Mucosa of descending colon (tissue), 3 donors: Measurements from ENCODE around the gene ONECUT2. TPM values are rescaled to one million over a fixed set of nuclear protein-coding genes. Genes with fewer than 3 reads are reported as not detected.
A peak's percentile ranks its signal among the peaks of the same experiment; 100 is the strongest.
"Not testable (repeated sequence)": the region's sequence is repeated elsewhere in the genome, so short reads cannot be mapped to it uniquely, and the experiment has no call there.

Source experiments
- ATAC-seq: fragments of 200-7000 bp; cut with Tn5 transposase; one replicate; pipeline ENCODE4 v1.9.1; 2020; ENCODE audit warnings: mild to moderate bottlenecking, moderate library complexity
- DNase-seq, 3 donors: peaks; one replicate each; pipeline ENCODE4 v3.0.0-alpha.2; 2020
- H3K36me3 ChIP-seq: fragments of 200-600 bp; one replicate; pipeline ENCODE4 v1.8.0; 2021; ENCODE audit warnings: low read depth, mild to moderate bottlenecking
- H3K4me1 ChIP-seq: fragments of 200-600 bp; one replicate; pipeline ENCODE4 v1.8.0; 2021; ENCODE audit warnings: low read depth, mild to moderate bottlenecking
- H3K4me3 ChIP-seq: fragments of 200-600 bp; one replicate; pipeline ENCODE4 v1.8.0; 2021; ENCODE audit warnings: mild to moderate bottlenecking
- H3K9me3 ChIP-seq: fragments of 200-600 bp; one replicate; pipeline ENCODE4 v1.8.0; 2021; ENCODE audit warnings: mild to moderate bottlenecking
- intact Hi-C, 2 donors: fragments of 100-400 bp; cut with DNase I in 1 of 2; cut with micrococcal nuclease in 1 of 2; formaldehyde crosslinking; loops; one replicate each; pipeline versions ENCODE4 v1.11.0 to v1.11.1; 2022; cut with DNase I, micrococcal nuclease
- total RNA-seq, 3 donors: library from RNA; stranded (reverse); fragmentation: NEBNext Ultra II Directional in 2 of 3; extraction: Animal tissue kit (Norgen Biotek cat#: 25700) in 2 of 3; gene quantifications; one replicate each; pipeline versions ENCODE4 v1.2.1 to v1.2.4, GENCODE V29; 2021 to 2023
- TF ChIP-seq, protein P1 (sequence below): fragments of 200-600 bp; IDR thresholded peaks from one replicate; pipeline ENCODE4 v1.8.0; 2022; ENCODE audit warnings: antibody characterized with exemption, mild to moderate bottlenecking
- donor health status: DM: no; HTN: no; CAD: no; lungs with moderate emphysema.
- donor health status: DM: no; HTN: no; CAD: no.
- donor health status: DM: no; HTN: yes; CAD: no.

Gene ONECUT2
- total RNA-seq, 3 donors from 2014 or later = 0.06 to 0.87 (median 0.14) TPM

DNA sequence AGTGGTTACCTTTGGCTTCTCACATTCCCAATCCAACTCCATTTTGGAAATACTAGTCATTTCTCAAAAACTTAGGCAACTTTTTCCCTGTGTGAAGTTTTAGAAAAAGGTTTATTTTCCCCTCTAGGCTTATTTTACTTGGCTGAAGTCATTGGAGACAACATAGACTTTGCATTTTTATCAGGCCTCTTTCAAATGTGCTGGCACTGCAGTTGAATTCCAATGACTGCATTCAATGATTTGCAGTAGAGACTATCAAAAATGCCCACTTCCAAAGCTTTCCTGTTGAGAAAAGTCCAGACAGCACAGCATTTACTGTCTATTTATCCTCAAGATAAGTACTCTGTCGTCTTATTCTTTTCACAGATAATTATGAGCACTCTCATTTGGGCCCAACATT is 70.1 kb downstream of the ONECUT2 start:
- ATAC-seq = no peak
- intact Hi-C loops = no loop called here
- no peaks in the 10 kb centered on the region for H3K9me3 ChIP-seq

DNA sequence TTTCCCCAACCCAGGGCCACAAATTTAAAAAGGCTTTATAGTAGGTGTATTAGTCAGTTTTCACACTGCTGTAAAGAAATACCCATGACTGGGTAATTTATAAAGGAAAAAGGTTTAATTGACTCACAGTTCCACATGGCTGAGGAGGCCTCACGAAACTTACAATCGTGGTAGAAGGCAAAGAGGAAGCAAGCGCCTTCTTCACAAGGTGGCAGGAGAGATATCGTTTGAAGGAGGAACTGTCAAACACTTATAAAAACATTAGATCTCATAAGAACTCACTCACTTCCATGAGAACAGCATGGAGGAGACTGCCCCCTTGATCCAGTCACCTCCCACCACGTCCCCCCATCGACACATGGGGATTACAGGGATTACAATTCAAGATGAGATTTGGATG is 80.9 kb downstream of the ONECUT2 start:
- no peak for DNase-seq
- H3K4me1 ChIP-seq = no peaks in the 10 kb centered on the region
- ATAC-seq = no peak
- no peaks in the 10 kb centered on the region for H3K9me3 ChIP-seq
- intact Hi-C loops = no loop called here
- TF ChIP-seq, protein P1, sequence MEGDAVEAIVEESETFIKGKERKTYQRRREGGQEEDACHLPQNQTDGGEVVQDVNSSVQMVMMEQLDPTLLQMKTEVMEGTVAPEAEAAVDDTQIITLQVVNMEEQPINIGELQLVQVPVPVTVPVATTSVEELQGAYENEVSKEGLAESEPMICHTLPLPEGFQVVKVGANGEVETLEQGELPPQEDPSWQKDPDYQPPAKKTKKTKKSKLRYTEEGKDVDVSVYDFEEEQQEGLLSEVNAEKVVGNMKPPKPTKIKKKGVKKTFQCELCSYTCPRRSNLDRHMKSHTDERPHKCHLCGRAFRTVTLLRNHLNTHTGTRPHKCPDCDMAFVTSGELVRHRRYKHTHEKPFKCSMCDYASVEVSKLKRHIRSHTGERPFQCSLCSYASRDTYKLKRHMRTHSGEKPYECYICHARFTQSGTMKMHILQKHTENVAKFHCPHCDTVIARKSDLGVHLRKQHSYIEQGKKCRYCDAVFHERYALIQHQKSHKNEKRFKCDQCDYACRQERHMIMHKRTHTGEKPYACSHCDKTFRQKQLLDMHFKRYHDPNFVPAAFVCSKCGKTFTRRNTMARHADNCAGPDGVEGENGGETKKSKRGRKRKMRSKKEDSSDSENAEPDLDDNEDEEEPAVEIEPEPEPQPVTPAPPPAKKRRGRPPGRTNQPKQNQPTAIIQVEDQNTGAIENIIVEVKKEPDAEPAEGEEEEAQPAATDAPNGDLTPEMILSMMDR = no peak
- no peaks in the 10 kb centered on the region for H3K36me3 ChIP-seq
- no peak overlapping the region for H3K4me3 ChIP-seq

More for the DNA sequence above, 70.1 kb downstream of the ONECUT2 start:
- H3K36me3 ChIP-seq = no peaks in the 10 kb centered on the region
- H3K4me3 ChIP-seq = no peak overlapping the region
- no peak for DNase-seq
- TF ChIP-seq, protein P1 = no peak
- no peaks in the 10 kb centered on the region for H3K4me1 ChIP-seq

DNA sequence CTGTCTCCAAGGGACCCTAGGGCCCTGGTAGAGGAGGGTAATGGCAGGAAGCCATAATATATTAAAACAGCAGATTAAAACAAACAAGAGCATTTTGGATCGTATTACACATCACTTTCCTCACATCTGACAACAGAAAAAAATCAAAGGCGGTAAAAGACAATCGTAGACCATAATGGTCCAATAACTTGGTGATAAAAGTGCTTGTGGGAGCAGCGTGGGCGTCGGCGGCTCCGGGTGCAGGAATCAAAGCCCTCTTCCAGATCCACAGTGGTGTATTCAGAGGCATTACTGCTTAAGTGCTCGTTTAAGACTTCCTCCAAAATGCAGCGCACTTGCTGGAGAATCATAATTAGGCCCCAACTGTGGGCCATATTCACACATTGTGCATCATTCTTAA is 83.4 kb downstream of the ONECUT2 start:
- Histone ChIP-seq H3K4me1 (no peaks in the 10 kb centered on the region), H3K36me3 (no peaks in the 10 kb centered on the region), H3K9me3 (no peaks in the 10 kb centered on the region), H3K4me3 (no peak overlapping the region)
- TF ChIP-seq, protein P1 = no peak
- intact Hi-C loops = no loop called here
- ATAC-seq = peak; percentile 76
- no peak for DNase-seq

DNA sequence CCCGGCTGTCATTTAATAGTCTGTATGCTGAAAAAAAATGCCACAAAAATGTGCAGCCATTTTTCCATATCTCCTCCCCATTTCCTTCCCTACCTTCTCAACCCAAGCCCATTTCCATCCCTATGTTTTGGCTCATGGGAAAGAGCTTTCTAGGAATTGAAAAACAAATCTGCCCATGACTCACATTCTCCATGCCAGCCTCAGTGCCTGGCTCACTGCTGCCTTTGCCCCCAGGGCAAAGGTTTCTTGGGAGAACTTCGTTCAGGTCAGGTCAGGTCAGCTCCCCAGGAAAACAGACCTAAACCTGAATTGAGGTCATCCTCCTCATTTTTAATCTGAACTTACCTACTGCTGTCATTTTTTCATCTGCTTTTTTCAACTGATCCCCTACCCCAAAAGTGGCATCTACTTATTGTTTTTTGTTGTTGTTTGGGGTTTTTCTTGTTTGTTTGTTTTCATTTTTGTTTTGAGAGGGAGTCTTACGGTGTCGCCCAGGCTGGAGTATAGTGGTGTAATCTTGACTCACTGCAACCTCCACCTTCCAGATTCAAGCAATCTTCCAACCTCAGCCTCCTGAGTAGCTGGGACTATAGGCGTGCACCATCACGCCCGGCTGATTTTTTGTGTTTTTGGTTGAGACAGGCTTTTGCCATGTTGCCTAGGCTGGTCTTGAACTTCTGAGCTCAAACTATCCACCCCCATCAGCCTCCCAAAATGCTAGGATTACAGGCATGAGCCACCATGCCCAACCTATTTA is 84.7 kb downstream of the ONECUT2 start:
- H3K4me1 ChIP-seq = no peaks in the 10 kb centered on the region
- ATAC-seq = no peak
- intact Hi-C loops = no loop called here

DNA sequence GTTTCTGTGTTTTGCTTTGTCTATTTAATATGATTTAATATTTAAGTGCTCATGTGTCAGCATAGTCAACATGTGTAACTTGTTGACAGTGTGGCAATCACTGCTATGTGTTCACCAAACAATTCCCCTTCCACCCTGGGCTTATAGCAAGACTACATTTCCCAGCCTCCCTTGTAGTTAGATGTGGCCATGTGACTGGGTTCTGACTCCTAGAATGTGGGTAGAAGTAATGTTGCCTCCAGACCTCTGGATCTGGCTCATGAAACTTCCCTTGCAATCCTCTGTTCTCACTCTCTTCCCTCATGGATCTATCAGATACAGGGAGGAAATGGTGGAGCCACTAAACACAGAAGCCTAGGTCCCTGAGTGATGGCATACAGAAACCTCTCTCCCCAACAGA is 87.2 kb downstream of the ONECUT2 start:
- ATAC-seq, intact Hi-C loops: not testable (repeated sequence)

More for the DNA sequence above, 84.7 kb downstream of the ONECUT2 start:
- TF ChIP-seq, protein P1 = no peak
- DNase-seq = no peak
- Histone ChIP-seq H3K36me3 (no peaks in the 10 kb centered on the region), H3K4me3 (no peak overlapping the region), H3K9me3 (no peaks in the 10 kb centered on the region)

DNA sequence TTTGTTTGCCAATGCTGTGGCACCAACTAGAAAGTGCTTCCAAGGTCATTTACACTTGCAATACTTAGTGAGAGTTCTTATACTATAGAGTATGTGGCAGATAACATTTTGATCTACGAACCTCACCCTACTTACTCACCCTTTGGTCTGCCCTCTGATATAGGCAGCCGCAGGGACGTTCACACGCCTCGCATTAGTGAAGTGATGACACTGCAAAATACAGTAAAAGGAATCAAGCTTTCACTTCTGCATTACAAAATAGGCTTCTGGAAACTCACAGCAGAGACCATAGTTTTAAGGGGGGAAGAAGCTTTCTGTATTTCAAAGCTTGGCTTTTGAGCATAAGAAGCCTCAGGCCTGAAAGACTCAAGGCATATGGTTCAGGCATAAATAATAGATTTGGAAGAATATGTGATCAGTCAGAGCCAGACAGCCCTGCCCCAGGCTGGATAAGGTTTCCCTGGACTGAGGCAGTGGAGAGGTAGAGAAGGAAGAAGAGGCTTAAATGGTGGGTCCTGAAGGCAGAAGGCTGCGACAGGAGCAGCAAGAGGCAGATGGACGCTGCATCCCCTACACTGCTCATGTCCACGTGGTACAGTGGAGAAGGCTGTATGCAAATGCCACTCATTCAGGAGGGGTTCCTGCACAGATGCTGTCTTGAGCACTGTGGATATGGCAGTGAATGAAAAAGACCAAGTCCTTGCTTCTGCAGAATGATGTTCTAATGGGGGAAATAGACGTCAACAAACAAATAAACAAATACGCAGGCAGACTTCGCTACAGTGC is 88.2 kb downstream of the ONECUT2 start:
- intact Hi-C loops = no loop called here
- peak; percentile 31 for ATAC-seq
- Histone ChIP-seq H3K36me3 (no peaks in the 10 kb centered on the region), H3K9me3 (no peaks in the 10 kb centered on the region), H3K4me3 (no peak overlapping the region), H3K4me1 (no peaks in the 10 kb centered on the region)
- TF ChIP-seq, protein P1 = no peak
- peak in 1 of 3 donors; percentile 7 for DNase-seq

More for the DNA sequence above, 87.2 kb downstream of the ONECUT2 start:
- not testable (repeated sequence) for H3K4me1 ChIP-seq, DNase-seq, H3K36me3 ChIP-seq, H3K9me3 ChIP-seq, H3K4me3 ChIP-seq
